GM23248 (cell line): Measurements from ENCODE around the gene GDAP2.
"Not testable (repeated sequence)": the region's sequence is repeated elsewhere in the genome, so short reads cannot be mapped to it uniquely, and the experiment has no call there.

ENCODE experiments used
- EZH2 ChIP-seq: fragments of 200-600 bp; sonication (generic); IDR thresholded peaks from 2 replicates; pipeline ENCODE4 v1.6.1; 2018; ENCODE audit warnings: antibody characterized with exemption, mild to moderate bottlenecking; ENCODE audit not compliant: insufficient read depth, poor library complexity, severe bottlenecking
- EZH2phosphoT487 ChIP-seq: fragments of 200-600 bp; sonication (generic); IDR thresholded peaks from 2 replicates; pipeline ENCODE4 v1.6.1; 2018; ENCODE audit warnings: antibody characterized with exemption, moderate library complexity, mild to moderate bottlenecking, low read depth; ENCODE audit not compliant: insufficient read depth

DNA sequence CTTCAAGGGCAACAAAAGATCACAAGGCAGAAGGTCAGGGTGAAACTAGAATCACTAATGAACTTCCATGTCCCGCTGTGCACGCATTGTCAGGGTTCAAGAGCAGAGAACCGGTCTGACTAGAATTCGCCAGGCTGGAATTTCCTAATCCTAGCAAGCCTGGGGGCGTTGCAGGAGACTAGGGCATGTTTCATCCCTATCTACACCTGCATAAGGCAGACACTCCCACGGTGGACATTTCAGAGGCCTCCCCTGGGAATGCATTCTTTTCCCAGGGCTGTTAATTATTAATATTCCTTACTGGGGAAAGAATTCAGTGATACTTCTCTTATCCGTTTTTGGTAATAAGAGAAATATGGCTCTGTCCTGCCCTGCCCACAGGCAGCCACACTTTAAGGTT lies 6.7 kb downstream of the GDAP2 start:
- TF ChIP-seq EZH2, EZH2phosphoT487: not testable (repeated sequence)
